HG03159 (cell line): ENCODE measurements around the gene HPS4.

ENCODE experiments used
- ATAC-seq: cut with Tn5 transposase; IDR thresholded peaks from one replicate; pipeline ENCODE4 v1.9.1; 2021; ENCODE audit warnings: mild to moderate bottlenecking, moderate library complexity; ENCODE audit not compliant: unreplicated experiment

Gene HPS4

GRCh38 chr22:26499188-26499703 is 15.7 kb upstream of the HPS4 start:
- no peak for ATAC-seq

- ATAC-seq: no peak
Observed at GRCh38 chr22:26496456-26496855, 12.9 kb upstream of the HPS4 start.

GRCh38 chr22:26494506-26494905 is 10.9 kb upstream of the HPS4 start:
- ATAC-seq: no peak

GRCh38 chr22:26492220-26492619 is 8.6 kb upstream of the HPS4 start:
- ATAC-seq: no peak

GRCh38 chr22:26489447-26490036 is 6.0 kb upstream of the HPS4 start:
- ATAC-seq: no peak

GRCh38 chr22:26487996-26488395 is 4.4 kb upstream of the HPS4 start:
- ATAC-seq: no peak

GRCh38 chr22:26486394-26486793 is 2.8 kb upstream of the HPS4 start:
- no peak for ATAC-seq

- ATAC-seq: no peak
Observed at GRCh38 chr22:26485806-26486390, 2.3 kb upstream of the HPS4 start.

- no peak for ATAC-seq
Observed at GRCh38 chr22:26485013-26485412, 1.4 kb upstream of the HPS4 start.

GRCh38 chr22:26484360-26484706 is 750 bp upstream of the HPS4 start:
- ATAC-seq: no peak

- no peak for ATAC-seq
Observed at GRCh38 chr22:26483043-26483438, 542 bp downstream of the HPS4 start.

GRCh38 chr22:26482161-26482560 is 1.4 kb downstream of the HPS4 start:
- ATAC-seq: no peak

GRCh38 chr22:26481694-26482093 is 1.9 kb downstream of the HPS4 start:
- no peak for ATAC-seq

GRCh38 chr22:26481112-26481693 is 2.4 kb downstream of the HPS4 start:
- ATAC-seq: no peak

- ATAC-seq: no peak
Observed at GRCh38 chr22:26480611-26480932, 3.0 kb downstream of the HPS4 start.

GRCh38 chr22:26479792-26480610 is 3.6 kb downstream of the HPS4 start:
- ATAC-seq: no peak

GRCh38 chr22:26479043-26479791 is 4.4 kb downstream of the HPS4 start:
- no peak for ATAC-seq

GRCh38 chr22:26477341-26477731 is 6.2 kb downstream of the HPS4 start:
- no peak for ATAC-seq

GRCh38 chr22:26476705-26477340 is 6.8 kb downstream of the HPS4 start:
- no peak for ATAC-seq

GRCh38 chr22:26474682-26475081 is 8.9 kb downstream of the HPS4 start:
- no peak for ATAC-seq

- ATAC-seq: no peak
Observed at GRCh38 chr22:26471522-26471921, 12.1 kb downstream of the HPS4 start.
